Activated CD4-positive, CD25-positive, alpha-beta regulatory T cell treated with anti-CD3 and anti-CD28 coated beads, Interleukin-2, amount 50 U/mL, for 24 hours (primary cell): Measurements from ENCODE around the gene LRRC19.

Experiments
- ATAC-seq, 2 donors: fragments of 150-1000 bp; cut with Tn5 transposase; one replicate each; pipeline ENCODE4 v1.10.0; 2021; ENCODE audit warnings: mild to moderate bottlenecking in 1 of 2, moderate library complexity in 1 of 2

LRRC19 gene, protein sequence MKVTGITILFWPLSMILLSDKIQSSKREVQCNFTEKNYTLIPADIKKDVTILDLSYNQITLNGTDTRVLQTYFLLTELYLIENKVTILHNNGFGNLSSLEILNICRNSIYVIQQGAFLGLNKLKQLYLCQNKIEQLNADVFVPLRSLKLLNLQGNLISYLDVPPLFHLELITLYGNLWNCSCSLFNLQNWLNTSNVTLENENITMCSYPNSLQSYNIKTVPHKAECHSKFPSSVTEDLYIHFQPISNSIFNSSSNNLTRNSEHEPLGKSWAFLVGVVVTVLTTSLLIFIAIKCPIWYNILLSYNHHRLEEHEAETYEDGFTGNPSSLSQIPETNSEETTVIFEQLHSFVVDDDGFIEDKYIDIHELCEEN

DNA sequence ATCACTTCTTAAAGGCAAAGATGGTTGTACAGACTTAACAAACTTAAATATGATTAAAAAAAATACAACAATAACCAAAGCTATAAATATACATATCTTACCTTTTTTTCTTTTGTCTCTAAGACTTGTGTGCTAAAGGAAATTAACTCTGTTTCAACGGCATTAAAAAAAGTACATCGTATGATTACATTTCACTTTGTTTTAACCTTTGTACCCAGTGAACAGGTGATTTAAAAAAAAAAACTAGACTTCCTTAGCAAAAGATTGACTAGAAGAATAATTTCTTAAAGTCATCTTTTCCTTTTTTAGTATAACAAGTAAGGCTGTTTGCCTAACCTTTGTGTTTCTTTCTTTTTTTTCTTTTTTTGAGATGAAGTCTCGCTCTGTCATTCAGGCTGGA, at the start of gene LRRC19:
LRRC19 (minus strand) TSS at position 182 of the 400 bp plus-strand sequence. CDS start 5,978 bp downstream, outside the sequence.
- ATAC-seq, result no peak

DNA sequence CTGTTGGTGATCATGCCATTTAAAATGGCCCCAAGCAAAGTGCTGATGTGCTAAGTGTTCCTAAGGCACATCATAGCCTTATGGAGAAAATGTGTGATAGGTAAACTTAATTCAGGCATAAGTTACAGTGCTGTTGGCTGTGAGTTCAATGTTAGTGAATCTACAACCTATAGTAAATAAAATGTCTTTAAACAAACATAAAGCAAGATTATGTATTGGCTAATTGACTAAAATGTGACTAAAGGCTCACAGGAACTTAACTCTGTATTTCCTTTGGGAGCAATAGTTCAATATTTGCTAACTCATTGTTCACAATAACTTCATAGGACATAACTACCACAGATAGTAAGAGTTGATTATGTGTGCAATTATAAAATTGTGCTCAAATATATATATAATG, 49.4 kb upstream of the LRRC19 start:
- ATAC-seq, result no peak

DNA sequence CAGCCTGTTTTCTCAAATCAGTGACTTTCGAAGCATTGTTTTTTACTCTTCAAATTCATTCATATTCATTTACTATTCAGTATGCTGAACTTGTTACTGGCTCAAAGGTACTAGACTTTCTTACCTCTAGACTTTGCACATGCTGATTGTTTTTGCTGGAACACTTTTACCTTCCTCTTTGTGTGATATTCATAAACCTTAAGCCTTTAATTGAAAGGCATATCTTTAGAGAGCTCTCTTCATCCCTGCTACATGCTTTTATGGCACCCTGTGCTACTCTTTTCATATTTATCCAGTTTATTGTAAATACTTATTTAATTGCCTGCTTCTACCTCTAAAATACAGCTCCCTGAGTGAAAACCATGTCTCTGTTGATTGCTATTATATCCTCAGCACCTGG, 48.7 kb upstream of the LRRC19 start:
- no peak for ATAC-seq

DNA sequence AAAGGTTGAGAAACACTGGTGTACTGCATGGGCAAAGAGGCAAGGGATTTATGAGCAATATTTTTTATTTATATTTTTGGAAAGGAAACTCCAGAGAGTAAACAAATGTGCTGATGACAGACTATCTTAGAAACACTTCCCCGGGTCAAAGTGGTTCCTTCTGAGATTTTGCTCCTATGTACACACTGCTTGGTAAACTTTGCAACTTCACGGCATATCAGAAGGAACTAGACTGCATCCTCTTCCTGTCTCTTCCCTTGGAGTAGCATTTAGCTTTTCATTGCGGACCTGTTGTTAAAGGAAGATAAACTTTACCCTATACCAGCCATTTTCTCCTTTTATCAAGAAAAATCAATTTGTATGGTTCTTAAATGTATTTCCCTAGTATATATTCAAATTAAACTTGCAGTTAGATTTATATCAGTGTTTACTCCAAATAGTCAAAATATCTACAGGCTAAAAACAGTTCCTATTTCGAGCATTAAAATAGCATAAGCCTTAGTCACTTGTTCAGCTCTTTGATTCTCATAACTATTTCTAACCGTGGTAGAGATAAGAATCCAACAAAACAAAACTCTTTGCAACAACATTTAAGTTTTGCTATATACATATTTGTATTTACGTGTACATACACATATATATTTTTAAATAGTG, 48.0 kb upstream of the LRRC19 start:
- no peak for ATAC-seq

DNA sequence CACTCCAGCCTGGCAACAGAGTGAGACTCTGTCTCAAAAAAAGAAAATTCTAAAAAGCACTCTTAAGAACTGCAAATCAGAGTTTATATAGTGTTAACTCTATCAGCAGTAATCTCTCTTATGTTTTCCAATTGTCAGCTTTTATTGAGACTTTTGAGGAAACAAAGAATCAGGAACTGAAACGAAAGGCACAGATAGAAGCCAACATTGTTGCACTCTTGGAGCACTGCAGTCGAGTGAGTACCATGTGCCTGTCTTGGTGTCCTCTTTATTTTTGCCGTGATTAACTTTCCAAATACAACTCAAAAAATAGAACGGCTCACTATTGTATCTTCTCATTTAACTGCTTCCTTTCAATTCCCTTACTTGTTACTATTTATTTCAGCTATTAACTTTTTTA, 41.7 kb upstream of the LRRC19 start:
- no peak for ATAC-seq

DNA sequence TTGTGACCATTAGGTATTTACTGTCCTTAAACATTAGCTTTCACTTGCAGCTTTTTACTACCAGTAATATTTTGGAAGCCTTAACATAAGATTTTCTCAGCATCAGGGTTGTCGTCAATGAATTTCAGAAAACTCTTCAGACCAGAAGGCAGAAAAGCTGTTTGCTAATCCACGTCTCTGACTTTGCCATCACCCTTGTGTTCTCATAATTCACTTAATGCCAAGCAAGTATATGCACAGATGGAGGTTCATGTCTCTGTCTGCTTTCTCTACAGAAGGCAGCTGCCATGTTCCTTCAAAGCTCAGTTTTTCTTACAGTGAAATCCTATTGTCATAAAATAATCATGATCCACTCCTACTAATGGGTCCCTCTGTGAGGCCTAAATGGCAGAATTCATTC, 37.7 kb upstream of the LRRC19 start:
- no peak for ATAC-seq

DNA sequence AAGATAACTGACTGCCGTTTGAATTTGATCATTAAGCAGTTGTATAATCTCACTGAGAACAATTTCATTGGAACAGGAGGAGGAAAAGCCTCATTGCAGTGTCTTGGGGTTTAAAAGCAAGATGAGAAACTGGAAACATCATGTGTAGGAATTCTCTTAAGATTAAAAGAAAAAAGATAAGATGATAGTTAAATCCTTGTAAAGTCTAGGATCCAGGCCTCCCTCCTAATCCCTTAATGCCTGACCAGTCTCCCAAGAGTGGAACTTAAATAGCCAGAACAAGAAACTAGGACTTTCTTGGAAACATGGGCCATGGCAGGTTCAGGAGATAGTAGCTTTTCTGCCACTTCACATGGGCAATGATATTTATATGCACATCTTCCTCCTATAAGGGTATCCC, 37.0 kb upstream of the LRRC19 start:
- no peak for ATAC-seq

DNA sequence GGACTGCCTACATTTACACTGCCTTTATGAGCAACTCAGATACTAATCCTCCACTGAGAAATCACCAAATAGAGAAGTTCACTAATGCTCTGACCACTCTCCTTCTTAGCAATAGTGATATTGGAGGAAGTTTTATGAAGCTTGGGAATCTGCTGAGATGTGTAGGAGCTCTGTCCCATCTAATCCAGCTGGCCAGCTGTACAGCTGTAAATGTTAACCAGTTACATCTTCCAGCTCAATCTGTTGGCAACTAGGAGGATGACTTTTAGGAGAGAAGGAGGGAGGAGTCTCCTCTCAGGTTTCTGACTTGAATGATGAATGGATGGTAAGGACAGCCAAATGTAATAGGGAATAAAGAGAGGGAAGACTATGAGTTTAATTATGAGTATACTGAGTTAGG, 36.3 kb upstream of the LRRC19 start:
- ATAC-seq, result no peak

DNA sequence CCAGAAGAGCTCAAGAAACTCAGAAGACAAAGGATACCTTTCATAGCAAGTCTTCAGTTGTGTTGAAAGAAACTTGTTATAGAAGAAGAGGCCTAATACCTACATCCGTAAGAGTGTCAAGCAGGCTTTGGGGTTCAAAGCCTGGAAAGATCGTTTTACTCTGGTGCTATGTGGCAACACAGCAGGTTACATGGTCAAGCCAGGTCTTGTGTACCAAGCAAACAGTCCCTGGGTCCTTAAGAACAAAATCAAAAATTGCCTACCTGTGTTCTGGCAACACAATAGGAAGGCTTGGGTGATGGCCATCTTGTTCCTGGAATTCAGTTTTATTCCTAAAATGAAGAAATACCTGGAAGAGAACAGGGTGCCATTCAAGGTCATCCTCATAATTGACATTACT, 32.0 kb upstream of the LRRC19 start:
- no peak for ATAC-seq

DNA sequence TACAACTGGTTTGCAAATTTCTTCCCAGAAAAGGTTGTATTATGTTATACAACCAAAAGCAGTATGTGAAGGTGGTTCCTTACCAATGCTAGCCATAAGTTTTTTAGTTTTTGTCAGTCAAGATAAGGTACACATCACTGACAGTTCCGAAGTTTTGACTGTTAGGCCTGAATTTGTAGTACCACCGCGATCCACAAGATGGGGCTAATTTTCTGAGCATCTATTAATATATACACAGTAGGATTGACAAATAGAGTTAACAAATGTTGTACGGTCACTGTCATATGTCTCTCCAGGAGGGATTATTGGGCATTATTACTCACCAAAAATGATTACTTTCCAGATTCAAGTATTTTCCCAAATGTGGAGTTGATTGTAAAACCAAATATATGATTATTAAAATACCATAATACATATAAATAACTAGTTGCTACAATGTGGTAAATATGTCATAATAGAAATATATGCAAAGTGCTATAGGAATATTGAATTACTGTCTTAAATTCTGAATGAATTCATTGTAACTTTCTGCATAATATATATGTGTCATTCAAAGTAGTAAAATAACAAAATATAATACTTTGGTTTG, 28.4 kb upstream of the LRRC19 start:
- ATAC-seq, result no peak

DNA sequence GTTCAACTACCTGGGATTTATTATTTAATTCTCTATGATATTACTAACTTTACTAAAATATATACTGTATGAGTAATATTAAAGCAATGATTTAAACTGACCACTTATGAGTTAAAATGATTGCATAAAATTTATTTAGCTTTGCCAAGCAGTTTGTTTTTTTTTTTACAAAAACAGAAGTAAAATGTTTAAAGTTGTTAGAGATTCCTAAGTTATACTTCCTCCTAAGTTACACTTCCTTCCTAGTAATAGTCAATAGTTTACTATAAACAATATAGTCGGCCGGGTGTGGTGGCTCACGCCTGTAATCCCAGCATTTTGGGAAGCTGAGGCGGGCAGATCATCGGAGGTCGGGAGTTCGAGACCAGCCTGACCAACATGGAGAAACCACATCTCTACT, 23.7 kb upstream of the LRRC19 start:
- no peak for ATAC-seq

DNA sequence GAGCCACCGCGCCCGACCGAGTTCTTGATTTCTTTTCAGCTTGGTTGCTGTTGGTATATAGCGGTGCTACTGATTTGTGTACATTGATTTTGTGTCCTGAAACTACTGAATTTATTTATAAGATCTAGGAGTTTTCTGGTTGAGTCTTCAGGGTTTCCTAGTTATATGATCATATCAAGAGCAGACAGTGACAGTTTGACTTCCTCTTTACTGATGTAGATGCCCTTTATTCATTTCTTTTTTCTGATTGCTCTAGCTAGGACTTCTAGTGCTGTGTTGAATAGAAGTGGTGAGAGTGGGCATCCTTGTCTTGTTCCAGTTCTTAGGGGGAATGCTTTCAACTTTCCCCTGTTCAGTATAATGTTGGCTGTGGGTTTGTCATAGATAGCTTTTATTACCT, 17.4 kb upstream of the LRRC19 start:
- ATAC-seq, result no peak

DNA sequence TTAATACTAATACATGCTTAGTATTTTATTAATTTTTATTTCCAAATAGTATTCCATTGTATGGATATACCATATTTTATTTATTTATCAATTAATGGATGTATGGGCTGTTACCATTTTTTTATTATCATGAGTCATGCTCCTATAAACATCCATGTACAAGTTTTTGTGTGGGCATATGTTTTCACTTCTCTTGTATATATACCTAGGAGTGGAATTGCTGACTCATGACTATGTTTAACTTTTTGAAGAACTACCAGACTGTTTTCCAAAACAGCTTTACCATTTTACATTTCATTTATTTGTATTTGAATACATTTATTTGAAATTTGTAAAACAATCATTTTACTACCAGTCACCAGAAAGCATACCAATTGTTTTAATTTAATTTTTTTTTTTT, 14.1 kb upstream of the LRRC19 start:
- ATAC-seq, result no peak

DNA sequence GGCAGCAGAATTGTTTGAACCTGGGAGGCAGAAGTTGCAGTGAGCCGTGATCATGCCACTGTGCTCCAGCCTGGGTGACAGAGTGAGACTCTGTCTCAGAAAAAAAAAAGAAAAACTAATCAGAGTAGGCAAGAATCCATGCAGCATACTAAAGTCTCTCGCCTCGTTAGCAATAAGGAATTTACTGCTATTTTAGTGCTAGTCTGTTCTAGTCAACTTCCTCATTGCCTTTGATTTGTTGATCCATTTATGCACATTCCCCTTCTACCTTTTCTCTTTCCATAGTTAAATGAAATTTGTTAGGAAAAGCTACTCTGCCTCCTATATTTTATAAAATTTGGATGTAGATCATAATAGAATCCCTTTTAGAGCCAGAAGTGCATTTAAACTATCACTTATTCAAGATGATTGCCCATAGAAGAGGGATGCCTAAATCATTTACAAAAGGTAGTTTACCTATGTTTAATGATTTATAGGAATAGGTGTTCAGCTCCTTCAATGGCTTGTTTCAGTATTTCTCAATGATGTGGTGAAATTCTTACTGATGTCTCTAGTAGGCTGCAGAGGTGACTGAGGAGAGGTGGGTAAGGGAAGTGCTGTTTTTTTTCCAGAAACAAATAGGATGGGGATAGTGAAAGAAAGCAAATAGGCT, 1.9 kb downstream of the LRRC19 start:
- ATAC-seq, result no peak

DNA sequence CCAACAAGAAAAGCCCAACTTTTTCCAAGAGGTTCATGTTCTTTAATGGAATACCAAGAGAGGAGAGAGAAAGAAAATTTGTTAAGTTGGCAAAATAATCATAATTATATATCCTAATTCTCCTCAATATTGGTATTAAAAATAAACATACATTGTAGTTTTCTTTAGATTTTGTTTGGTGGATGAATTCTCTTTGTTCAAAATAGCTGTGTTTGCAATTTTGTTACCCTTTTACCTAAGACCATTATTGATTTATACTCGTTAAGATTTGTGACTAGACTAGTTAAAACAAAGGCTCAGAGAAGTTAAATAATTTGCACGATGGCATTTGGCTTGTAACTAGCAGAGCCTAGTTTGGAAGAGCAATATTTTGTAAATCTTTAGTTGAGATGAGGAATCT, 9.7 kb downstream of the LRRC19 start:
- ATAC-seq, result no peak

DNA sequence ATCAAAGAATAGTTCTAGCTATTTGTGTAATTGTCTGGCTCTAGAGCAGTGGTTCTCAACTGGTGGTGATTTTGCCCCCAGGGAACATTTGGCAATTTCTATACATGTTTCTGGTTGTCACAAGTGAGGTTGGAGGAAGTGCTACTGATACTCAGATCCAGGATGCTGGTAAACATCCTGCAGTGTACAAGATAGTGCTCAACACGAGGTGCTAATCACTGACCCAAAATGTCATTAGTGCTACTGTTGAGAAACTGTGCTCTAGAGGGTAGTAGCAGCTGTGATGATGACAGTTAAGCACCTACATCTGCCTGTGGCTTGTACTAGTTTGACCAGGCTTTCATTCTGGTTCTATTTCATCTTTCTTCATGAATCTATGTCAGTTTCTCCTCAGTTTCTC, 22.1 kb downstream of the LRRC19 start:
- no peak for ATAC-seq

DNA sequence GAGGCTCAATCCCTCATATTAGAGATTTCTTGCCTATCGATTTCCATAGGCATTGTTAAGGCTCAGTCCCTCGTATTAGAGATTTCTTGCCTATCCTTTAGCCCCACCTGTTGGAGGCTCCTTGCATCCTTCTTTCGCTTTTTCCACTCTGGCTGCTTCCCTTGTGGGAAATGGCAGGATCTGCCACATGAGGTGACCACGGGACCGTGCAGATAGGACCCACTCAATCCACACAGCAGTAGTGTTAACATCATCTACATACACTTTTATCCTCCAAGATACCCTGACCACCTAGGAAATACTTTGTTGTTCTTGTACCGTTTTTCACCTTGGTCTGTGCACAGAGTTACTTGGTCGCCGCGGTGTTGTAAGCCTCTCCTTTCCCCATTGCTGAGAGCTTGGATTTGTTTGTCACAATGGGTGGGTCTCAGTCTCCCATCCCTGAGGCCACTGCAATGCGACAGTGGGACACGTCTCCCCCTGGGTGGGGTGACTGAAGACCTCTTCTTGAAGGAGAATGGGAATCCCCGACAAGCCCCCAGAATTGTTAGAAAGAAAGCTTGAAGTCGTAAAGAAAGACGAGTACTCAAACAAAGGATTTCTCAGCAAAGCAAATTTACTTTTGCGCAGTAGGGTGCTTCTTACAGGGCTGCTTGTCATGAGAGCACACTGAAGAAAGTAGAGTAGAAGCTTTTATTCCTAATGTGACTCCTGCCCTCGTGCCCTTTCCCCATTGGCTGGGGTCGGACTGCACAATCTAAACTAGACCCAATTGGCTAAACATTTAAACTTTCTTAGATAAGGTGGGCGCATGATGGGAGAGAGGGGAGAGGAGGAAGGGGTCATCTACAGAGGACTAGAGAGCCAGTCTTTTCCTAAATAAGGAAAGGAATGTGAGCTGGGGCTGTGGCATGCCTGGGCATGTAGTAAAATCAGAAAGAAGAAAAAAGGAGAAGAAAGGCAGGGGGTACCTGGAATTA, 29.5 kb downstream of the LRRC19 start:
- no peak for ATAC-seq

DNA sequence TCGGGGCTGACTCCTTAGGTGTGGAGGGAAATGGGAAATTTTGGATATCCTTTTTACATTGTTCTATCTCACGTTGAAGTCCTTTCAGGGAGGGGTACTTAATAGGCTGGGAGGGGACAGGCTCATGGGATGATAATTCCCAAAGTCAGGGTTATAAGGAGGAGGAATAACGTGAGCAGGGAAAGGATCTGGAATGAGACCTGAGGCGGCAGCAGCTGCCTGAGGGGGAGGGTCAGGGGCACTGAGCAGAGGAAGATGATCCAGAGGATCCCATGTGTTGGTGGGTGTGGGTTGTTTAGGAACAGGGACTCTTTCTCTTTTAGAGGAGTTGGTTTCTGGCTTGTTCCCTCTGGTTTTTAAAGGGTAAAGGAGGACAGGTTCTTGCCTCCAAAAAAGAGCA, 30.5 kb downstream of the LRRC19 start:
- no peak for ATAC-seq

DNA sequence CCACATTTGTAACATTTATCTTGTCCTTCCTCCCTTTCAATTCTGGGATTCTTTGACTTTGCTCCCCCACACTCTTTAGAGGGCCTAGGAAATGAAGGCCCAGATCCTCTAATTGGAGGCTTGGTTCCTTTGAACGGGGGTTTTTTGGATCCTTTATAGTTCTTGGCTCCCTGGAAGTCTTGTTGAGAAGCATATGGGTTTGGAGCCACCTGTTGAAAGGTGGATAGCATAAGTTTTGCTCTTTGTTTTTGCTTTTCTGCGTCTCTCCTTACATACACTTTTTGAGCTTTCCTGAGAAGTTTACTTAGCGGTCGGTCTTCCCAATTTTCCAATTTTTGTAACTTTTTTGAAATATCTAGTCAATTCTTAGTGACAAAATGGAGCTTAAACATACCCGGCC, 31.5 kb downstream of the LRRC19 start:
- ATAC-seq, result no peak

DNA sequence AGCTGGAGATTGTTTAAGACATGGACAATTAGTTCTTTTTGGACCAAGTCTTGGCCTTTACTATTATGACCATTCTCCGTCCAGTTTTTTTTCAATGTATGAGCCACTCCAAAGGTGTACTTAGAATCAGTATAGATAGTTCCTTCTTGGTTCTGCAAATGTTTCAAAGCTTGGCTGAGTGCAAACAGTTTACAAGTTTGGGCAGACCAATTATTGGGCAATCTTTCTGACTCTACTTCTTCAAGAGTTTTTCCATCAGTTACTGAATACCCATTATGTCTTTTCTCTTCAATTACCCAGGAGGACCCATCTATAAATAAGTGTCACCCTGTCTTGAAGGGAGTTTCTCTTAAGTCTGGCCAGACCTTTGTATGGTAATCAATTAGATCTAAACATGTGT, 33.8 kb downstream of the LRRC19 start:
- no peak for ATAC-seq

DNA sequence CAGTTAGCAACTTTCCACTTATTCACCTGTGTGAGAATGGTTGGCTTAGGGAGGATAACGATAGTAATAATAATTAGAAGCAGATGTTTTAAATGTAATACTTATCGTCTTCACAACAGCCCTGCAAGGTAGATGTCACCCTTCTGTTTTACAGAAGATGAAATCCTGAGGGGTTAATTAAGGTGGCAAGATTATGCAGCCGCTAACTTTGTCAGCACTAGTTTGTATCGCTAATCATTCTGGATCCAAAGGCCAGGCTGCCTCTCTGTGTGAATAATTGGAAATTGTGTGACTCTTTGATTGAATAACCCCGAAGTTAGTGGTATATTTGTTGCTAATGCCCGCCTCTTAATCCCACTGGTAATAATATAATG, 48.6 kb downstream of the LRRC19 start:
- no peak for ATAC-seq
